PC-3 (cell line): ENCODE results near the gene ASMTL.

Experiments
- EZH2phosphoT487 ChIP-seq: fragments of 300-600 bp; sonication (generic); IDR thresholded peaks from 2 replicates; pipeline ENCODE4 v1.6.1; 2018; ENCODE audit warnings: mild to moderate bottlenecking, antibody characterized with exemption, low read length, borderline replicate concordance
- TF ChIP-seq, protein P1 (sequence below): fragments of 300-600 bp; sonication (generic); conservative IDR thresholded peaks from 2 replicates; pipeline ENCODE4 v1.5.1; 2017; ENCODE audit warnings: antibody characterized with exemption, low read depth, mild to moderate bottlenecking, low read length

DNA sequence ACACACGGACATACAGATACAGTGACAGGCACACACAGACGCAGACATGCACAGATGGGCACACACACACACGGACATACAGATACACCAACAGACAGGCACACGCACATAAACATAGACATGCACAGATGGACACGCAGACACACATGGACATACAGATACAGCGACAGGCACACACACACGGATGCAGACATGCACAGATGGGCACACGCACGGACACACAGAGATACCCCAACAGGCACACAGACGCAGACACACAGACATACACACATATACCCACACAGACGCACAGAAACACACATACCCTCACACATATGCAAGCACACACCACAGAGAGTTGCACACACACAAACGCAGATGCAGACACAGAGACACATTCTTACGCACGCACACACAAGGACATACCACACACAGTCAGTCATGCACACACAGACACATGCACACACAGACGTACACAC lies 36.4 kb downstream of the ASMTL start:
- TF ChIP-seq, protein P1, sequence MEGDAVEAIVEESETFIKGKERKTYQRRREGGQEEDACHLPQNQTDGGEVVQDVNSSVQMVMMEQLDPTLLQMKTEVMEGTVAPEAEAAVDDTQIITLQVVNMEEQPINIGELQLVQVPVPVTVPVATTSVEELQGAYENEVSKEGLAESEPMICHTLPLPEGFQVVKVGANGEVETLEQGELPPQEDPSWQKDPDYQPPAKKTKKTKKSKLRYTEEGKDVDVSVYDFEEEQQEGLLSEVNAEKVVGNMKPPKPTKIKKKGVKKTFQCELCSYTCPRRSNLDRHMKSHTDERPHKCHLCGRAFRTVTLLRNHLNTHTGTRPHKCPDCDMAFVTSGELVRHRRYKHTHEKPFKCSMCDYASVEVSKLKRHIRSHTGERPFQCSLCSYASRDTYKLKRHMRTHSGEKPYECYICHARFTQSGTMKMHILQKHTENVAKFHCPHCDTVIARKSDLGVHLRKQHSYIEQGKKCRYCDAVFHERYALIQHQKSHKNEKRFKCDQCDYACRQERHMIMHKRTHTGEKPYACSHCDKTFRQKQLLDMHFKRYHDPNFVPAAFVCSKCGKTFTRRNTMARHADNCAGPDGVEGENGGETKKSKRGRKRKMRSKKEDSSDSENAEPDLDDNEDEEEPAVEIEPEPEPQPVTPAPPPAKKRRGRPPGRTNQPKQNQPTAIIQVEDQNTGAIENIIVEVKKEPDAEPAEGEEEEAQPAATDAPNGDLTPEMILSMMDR, result no peak
- TF ChIP-seq EZH2phosphoT487, result no peak
